ENCODE results near the gene RAP1A. TPM values are rescaled to one million over a fixed set of nuclear protein-coding genes. Genes with fewer than 3 reads are reported as not detected.

The RAP1A gene
- total and polyA plus RNA-seq, 11 donors = 52.6 to 134 (median 99.1) TPM

GRCh38 chr1:111644506-111644905, 24.9 kb downstream of the RAP1A start:
- Histone ChIP-seq H3K27me3 (no peaks in the 10 kb centered on the region), H3K4me1 (peaks cover 0 to 62% (median 26%) of the 10 kb centered on the region in 12 donors), H3K4me3 (no peak overlapping the region), H3K36me3 (peaks cover 0 to 8% (median 0%) of the 10 kb centered on the region in 9 donors), H3K27ac (no peak overlapping the region), H3K9me3 (peaks cover 0 to 4% (median 0%) of the 10 kb centered on the region in 12 donors)
- no peak for DNase-seq
- TF ChIP-seq POLR2A (IDR thresholded peaks at IDR 0.05) = no peak
- no peak for ATAC-seq
- 51 to 81% (median 59%) methylated on average over 1 of the region's 1 CpG for WGBS, 4 donors
- intact Hi-C loops (cut with DNase I) = no loop called here

- peaks cover 0 to 47% (median 25%) of the 10 kb centered on the region in 12 donors for H3K4me1 ChIP-seq
- H3K27ac ChIP-seq = no peak overlapping the region
- intact Hi-C loops (cut with DNase I) = no loop called here
- no peak for DNase-seq
- H3K9me3 ChIP-seq = peaks cover 0 to 4% (median 0%) of the 10 kb centered on the region in 12 donors
- H3K4me3 ChIP-seq = no peak overlapping the region
- WGBS, 4 donors = 90 to 97% (median 94%) methylated on average over 1 of the region's 1 CpG
- H3K36me3 ChIP-seq = peaks cover 0 to 8% (median 0%) of the 10 kb centered on the region in 9 donors
- no peaks in the 10 kb centered on the region for H3K27me3 ChIP-seq
- no peak for TF ChIP-seq POLR2A (IDR thresholded peaks at IDR 0.05)
- TF ChIP-seq, protein P1, sequence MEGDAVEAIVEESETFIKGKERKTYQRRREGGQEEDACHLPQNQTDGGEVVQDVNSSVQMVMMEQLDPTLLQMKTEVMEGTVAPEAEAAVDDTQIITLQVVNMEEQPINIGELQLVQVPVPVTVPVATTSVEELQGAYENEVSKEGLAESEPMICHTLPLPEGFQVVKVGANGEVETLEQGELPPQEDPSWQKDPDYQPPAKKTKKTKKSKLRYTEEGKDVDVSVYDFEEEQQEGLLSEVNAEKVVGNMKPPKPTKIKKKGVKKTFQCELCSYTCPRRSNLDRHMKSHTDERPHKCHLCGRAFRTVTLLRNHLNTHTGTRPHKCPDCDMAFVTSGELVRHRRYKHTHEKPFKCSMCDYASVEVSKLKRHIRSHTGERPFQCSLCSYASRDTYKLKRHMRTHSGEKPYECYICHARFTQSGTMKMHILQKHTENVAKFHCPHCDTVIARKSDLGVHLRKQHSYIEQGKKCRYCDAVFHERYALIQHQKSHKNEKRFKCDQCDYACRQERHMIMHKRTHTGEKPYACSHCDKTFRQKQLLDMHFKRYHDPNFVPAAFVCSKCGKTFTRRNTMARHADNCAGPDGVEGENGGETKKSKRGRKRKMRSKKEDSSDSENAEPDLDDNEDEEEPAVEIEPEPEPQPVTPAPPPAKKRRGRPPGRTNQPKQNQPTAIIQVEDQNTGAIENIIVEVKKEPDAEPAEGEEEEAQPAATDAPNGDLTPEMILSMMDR (IDR thresholded peaks at IDR 0.05) = no peak
- no peak for ATAC-seq
Measured at GRCh38 chr1:111647736-111648135, 28.1 kb downstream of the RAP1A start.

GRCh38 chr1:111648806-111649205, 29.2 kb downstream of the RAP1A start:
- H3K4me3 ChIP-seq = no peak overlapping the region
- H3K4me1 ChIP-seq = peaks cover 0 to 55% (median 25%) of the 10 kb centered on the region in 12 donors
- H3K27ac ChIP-seq = peak overlapping the region in 2 of 12 donors; percentile 7 to 9
- TF ChIP-seq, protein P1 (IDR thresholded peaks at IDR 0.05) = no peak
- TF ChIP-seq POLR2A (IDR thresholded peaks at IDR 0.05) = no peak
- DNase-seq = peak in 3 of 5 donors; percentile 52 to 70 (median 60)
- WGBS, 4 donors = 53 to 64% (median 61%) methylated on average over 7 of the region's 7 CpGs
- H3K27me3 ChIP-seq = no peaks in the 10 kb centered on the region
- peaks cover 0 to 9% (median 0%) of the 10 kb centered on the region in 9 donors for H3K36me3 ChIP-seq
- peak in 2 of 4 donors; percentile 20 to 37 for ATAC-seq
- H3K9me3 ChIP-seq = no peaks in the 10 kb centered on the region
- intact Hi-C loops (cut with DNase I) = no loop called here

DNA sequence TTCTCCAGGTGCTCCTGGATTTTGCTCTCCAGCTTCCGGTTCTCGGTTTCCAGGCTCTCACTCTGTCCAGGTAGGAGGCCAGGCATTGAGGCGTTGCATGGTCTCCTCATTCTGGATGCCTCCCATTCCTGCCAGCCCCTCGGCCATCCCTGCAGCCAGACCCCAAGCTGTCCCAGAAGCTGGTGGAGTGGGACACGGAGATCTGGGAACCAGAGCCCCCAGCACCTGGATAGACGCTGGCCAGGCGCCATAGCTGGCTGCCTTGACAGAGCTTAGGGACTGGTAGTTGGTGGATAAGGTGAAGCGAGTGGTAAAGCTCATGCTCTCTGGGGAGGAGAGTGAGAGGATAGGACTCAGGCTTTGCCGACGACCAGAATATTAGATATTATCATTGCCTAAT, 29.6 kb downstream of the RAP1A start:
- peak in 1 of 4 donors; percentile 20 for ATAC-seq
- H3K4me3 ChIP-seq = no peak overlapping the region
- H3K9me3 ChIP-seq = no peaks in the 10 kb centered on the region
- no peak overlapping the region for H3K27ac ChIP-seq
- peaks cover 0 to 9% (median 0%) of the 10 kb centered on the region in 9 donors for H3K36me3 ChIP-seq
- DNase-seq = no peak
- no peaks in the 10 kb centered on the region for H3K27me3 ChIP-seq
- TF ChIP-seq, protein P1 (IDR thresholded peaks at IDR 0.05) = no peak
- TF ChIP-seq POLR2A (IDR thresholded peaks at IDR 0.05) = no peak
- intact Hi-C loops (cut with DNase I) = no loop called here
- 72 to 85% (median 83%) methylated on average over 6 to 10 of the region's 10 CpGs for WGBS, 4 donors
- peaks cover 0 to 59% (median 25%) of the 10 kb centered on the region in 12 donors for H3K4me1 ChIP-seq

DNA sequence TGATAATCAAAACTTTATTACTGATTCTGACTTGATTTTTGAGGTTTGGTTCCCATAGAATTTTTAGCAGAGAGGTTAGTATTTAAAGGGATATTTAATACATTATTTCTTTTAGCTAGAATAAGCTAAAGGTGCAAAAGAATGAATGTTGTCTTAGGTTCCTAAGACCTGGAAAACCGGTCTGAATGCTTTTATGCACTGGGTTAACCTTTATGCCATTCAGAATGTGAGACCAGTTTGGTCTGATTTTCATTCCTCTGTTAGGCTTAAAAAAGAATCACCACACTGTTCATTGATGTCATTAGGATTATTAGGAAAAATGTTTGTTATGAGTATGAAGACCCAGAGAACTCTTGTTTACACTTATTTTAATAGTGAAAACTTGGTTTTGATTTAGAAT, 30.1 kb downstream of the RAP1A start:
- no peak overlapping the region for H3K27ac ChIP-seq
- intact Hi-C loops (cut with DNase I) = loop anchor here in 1 of 10 donors (10.0 kb wide), 1 partner anchor 425 kb away; the partner anchor contains the start of gene CHI3L2
- 67 to 82% (median 74%) methylated on average over 1 of the region's 1 CpG for WGBS, 4 donors

More for the DNA sequence above, 30.1 kb downstream of the RAP1A start:
- ATAC-seq = no peak
- Histone ChIP-seq H3K4me3 (no peak overlapping the region), H3K4me1 (peaks cover 0 to 60% (median 22%) of the 10 kb centered on the region in 12 donors), H3K27me3 (no peaks in the 10 kb centered on the region), H3K9me3 (no peaks in the 10 kb centered on the region), H3K36me3 (peaks cover 0 to 9% (median 0%) of the 10 kb centered on the region in 9 donors)
- TF ChIP-seq POLR2A (IDR thresholded peaks at IDR 0.05) = no peak
- TF ChIP-seq, protein P1 (IDR thresholded peaks at IDR 0.05) = no peak
- no peak for DNase-seq
